H9 (cell line): ENCODE results near the gene TBC1D2. TPM values are rescaled to one million over a fixed set of nuclear protein-coding genes. Genes with fewer than 3 reads are reported as not detected.

ENCODE experiments used
- DNase-seq: peaks from one replicate; pipeline ENCODE4 v3.0.0-alpha.2; 2017
- H2AFZ ChIP-seq: one replicate; pipeline ENCODE4 v1.6.1; 2013; ENCODE audit warnings: mild to moderate bottlenecking, low read length, control low read depth, moderate library complexity
- H2AK5ac ChIP-seq: 2 replicates; pipeline ENCODE4 v1.6.1; 2013; ENCODE audit warnings: low read length, control low read depth, mixed read lengths; ENCODE audit not compliant: insufficient read length
- H2BK120ac ChIP-seq: one replicate; pipeline ENCODE4 v1.6.1; 2013; ENCODE audit warnings: low read depth, mild to moderate bottlenecking, low read length, control low read depth, inconsistent platforms; ENCODE audit not compliant: poor library complexity, severe bottlenecking
- H2BK12ac ChIP-seq: 2 replicates; pipeline ENCODE4 v1.6.1; 2013; ENCODE audit warnings: low read length, control low read depth, mixed read lengths, low read depth; ENCODE audit not compliant: insufficient read length
- H2BK15ac ChIP-seq: 2 replicates; pipeline ENCODE4 v1.6.1; 2013; ENCODE audit warnings: low read depth, low read length, control low read depth
- H2BK20ac ChIP-seq: one replicate; pipeline ENCODE4 v1.6.1; 2013; ENCODE audit warnings: low read depth, mild to moderate bottlenecking, low read length, control low read depth, inconsistent platforms; ENCODE audit not compliant: poor library complexity, severe bottlenecking
- H2BK5ac ChIP-seq: 2 replicates; pipeline ENCODE4 v1.6.1; 2013; ENCODE audit warnings: low read length, control low read depth, mixed read lengths; ENCODE audit not compliant: insufficient read length
- H3K14ac ChIP-seq: 2 replicates; pipeline ENCODE4 v1.6.1; 2013; ENCODE audit warnings: low read length, control low read depth; ENCODE audit not compliant: insufficient read depth
- H3K18ac ChIP-seq: 2 replicates; pipeline ENCODE4 v1.6.1; 2013; ENCODE audit warnings: low read depth, mild to moderate bottlenecking, mixed read lengths, low read length, control low read depth; ENCODE audit not compliant: insufficient read length
- H3K23ac ChIP-seq: 2 replicates; pipeline ENCODE4 v1.6.1; 2013; ENCODE audit warnings: low read length, control low read depth, mixed read lengths, low read depth; ENCODE audit not compliant: insufficient read length
- H3K23me2 ChIP-seq: 2 replicates; pipeline ENCODE4 v1.6.1; 2013; ENCODE audit warnings: low read depth, mild to moderate bottlenecking, mixed read lengths, low read length, control low read depth; ENCODE audit not compliant: insufficient read length, poor library complexity, severe bottlenecking
- H3K27ac ChIP-seq: 2 replicates; pipeline ENCODE4 v1.5.1; 2013; ENCODE audit warnings: low read length, control low read depth, mixed read lengths, low read depth; ENCODE audit not compliant: insufficient read length
- H3K27me3 ChIP-seq: 2 replicates; pipeline ENCODE4 v1.6.1; 2013; ENCODE audit warnings: low read length, control low read depth, inconsistent platforms; ENCODE audit not compliant: insufficient read depth
- H3K4ac ChIP-seq: 2 replicates; pipeline ENCODE4 v1.6.1; 2013; ENCODE audit warnings: low read depth, mild to moderate bottlenecking, control low read depth, inconsistent platforms, low read length, moderate library complexity
- H3K4me1 ChIP-seq: 2 replicates; pipeline ENCODE4 v1.6.1; 2013; ENCODE audit warnings: low read length, control low read depth, inconsistent platforms; ENCODE audit not compliant: insufficient read depth
- H3K4me2 ChIP-seq: 2 replicates; pipeline ENCODE4 v1.6.1; 2013; ENCODE audit warnings: low read length, control low read depth, mixed read lengths; ENCODE audit not compliant: insufficient read length, insufficient read depth
- H3K56ac ChIP-seq: 2 replicates; pipeline ENCODE4 v1.6.1; 2013; ENCODE audit warnings: low read depth, mild to moderate bottlenecking, mixed read lengths, low read length, control low read depth; ENCODE audit not compliant: insufficient read length
- H3K79me1 ChIP-seq: 2 replicates; pipeline ENCODE4 v1.6.1; 2013; ENCODE audit warnings: low read depth, mild to moderate bottlenecking, moderate library complexity, low read length, control low read depth, inconsistent platforms; ENCODE audit not compliant: insufficient read depth, poor library complexity, severe bottlenecking
- H3K79me2 ChIP-seq: 2 replicates; pipeline ENCODE4 v1.6.1; 2013; ENCODE audit warnings: low read length, control low read depth, inconsistent platforms; ENCODE audit not compliant: insufficient read depth
- H3K9ac ChIP-seq: 2 replicates; pipeline ENCODE4 v1.6.1; 2013; ENCODE audit warnings: low read length, control low read depth, mixed read lengths; ENCODE audit not compliant: insufficient read length; ENCODE audit errors: extremely low read depth
- H3K9me3 ChIP-seq: one replicate; pipeline ENCODE4 v1.6.1; 2013; ENCODE audit warnings: low read depth, low read length, inconsistent platforms; ENCODE audit not compliant: control insufficient read depth
- H3T11ph ChIP-seq: one replicate; pipeline ENCODE4 v1.6.1; 2013; ENCODE audit warnings: mild to moderate bottlenecking, low read length, control low read depth, inconsistent platforms
- H4K20me1 ChIP-seq: one replicate; pipeline ENCODE4 v1.6.1; 2013; ENCODE audit not compliant: control insufficient read depth, insufficient read length, insufficient read depth
- H4K5ac ChIP-seq: 2 replicates; pipeline ENCODE4 v1.6.1; 2013; ENCODE audit warnings: low read depth, mild to moderate bottlenecking, mixed read lengths, low read length, control low read depth; ENCODE audit not compliant: insufficient read length
- H4K8ac ChIP-seq: replicated peaks from 2 replicates; pipeline ENCODE4 v1.6.1; 2013; ENCODE audit warnings: low read length, control low read depth, mixed read lengths, low read depth; ENCODE audit not compliant: insufficient read length
- H4K91ac ChIP-seq: 2 replicates; pipeline ENCODE4 v1.6.1; 2013; ENCODE audit warnings: low read depth, mild to moderate bottlenecking, moderate library complexity, mixed read lengths, low read length, control low read depth; ENCODE audit not compliant: insufficient read length
- H3K27ac Mint-ChIP-seq, 3 experiments: 2 replicates in 2 of 3; 3 replicates in 1 of 3; pipeline ENCODE4 v1.8.0; 2020 to 2021; ENCODE audit warnings: mixed read lengths in 3 of 3, mild to moderate bottlenecking in 1 of 3, moderate library complexity in 1 of 3
- H3K27me3 Mint-ChIP-seq: 2 replicates; pipeline ENCODE4 v1.8.0; 2021; ENCODE audit warnings: low read depth, mild to moderate bottlenecking, moderate library complexity, mixed read lengths
- H3K36me3 Mint-ChIP-seq, 3 experiments: 2 replicates in 2 of 3; 3 replicates in 1 of 3; pipeline ENCODE4 v1.8.0; 2020 to 2021; ENCODE audit warnings: low read depth in 3 of 3, mixed read lengths in 3 of 3; ENCODE audit not compliant: insufficient read depth in 1 of 3
- H3K4me1 Mint-ChIP-seq, 2 experiments: 2 replicates each; pipeline ENCODE4 v1.8.0; 2020; ENCODE audit warnings: mixed read lengths in 2 of 2
- H3K4me3 Mint-ChIP-seq, 2 experiments: 2 replicates in 1 of 2; 3 replicates in 1 of 2; pipeline ENCODE4 v1.8.0; 2020 to 2021; ENCODE audit warnings: mild to moderate bottlenecking in 2 of 2, mixed read lengths in 2 of 2, moderate library complexity in 1 of 2
- H3K9me3 Mint-ChIP-seq, 2 experiments: 2 replicates in 1 of 2; 3 replicates in 1 of 2; pipeline ENCODE4 v1.8.0; 2020; ENCODE audit warnings: mild to moderate bottlenecking in 2 of 2, mixed read lengths in 2 of 2, moderate library complexity in 1 of 2
- WGBS: extraction: QIAGEN DNeasy Blood & Tissue Kit; methylation state at CpG from one replicate; pipeline ENCODE4 v1.1.7; 2013; ENCODE audit warnings: missing lambda C conversion rate, low lambda C conversion rate, mixed read lengths; ENCODE audit not compliant: insufficient read length; ENCODE audit errors: extremely low coverage; 5-methylcytosine and 5-hydroxymethylcytosine counted together
- total RNA-seq: library from RNA; stranded (reverse); gene quantifications from 2 replicates; pipeline ENCODE4 v1.2.1, GENCODE V29; 2021
- TF ChIP-seq, protein P1 (sequence below): fragments of 200-600 bp; sonication (generic); conservative IDR thresholded peaks from 3 replicates; pipeline ENCODE4 v1.8.0; 2021; ENCODE audit warnings: antibody characterized with exemption, mild to moderate bottlenecking

TBC1D2 gene
- total RNA-seq, 1 experiment from 2014 or later, result 2.9 TPM

DNA sequence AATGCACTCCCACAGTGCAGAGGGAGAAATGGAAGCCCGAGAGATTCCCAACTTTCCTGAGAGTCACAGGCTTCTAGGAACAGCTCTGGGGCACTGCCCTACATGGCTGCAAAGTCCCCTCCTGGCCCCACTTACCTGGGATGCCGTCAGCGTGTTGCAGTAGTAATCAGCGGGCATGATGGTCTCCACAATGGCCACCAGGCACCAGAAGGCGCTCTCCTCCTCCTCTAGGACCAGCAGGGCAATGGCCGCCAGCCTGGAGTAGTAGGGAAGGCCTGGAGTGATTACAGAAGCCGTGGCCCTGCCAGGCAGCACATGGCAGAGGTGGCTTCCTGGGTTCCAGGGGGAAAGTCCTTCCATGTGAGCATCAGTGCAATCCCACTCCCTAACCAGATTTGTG, 52.3 kb downstream of the TBC1D2 start:
- Histone ChIP-seq H2BK12ac (no peak overlapping the region), H3K4ac (no peak overlapping the region), H4K5ac (no peak overlapping the region), H2AK5ac (no peak overlapping the region), H2BK5ac (no peak overlapping the region), H3K4me2 (no peak overlapping the region), H3K79me1 (no peaks in the 10 kb centered on the region), H3K79me2 (no peaks in the 10 kb centered on the region), H4K20me1 (no peaks in the 10 kb centered on the region), H2BK20ac (no peak overlapping the region), H3K18ac (no peak overlapping the region), H3K23ac (no peak overlapping the region), H4K8ac (no peak overlapping the region), H3K27ac (no peak overlapping the region), H3K27me3 (no peaks in the 10 kb centered on the region), H3K9ac (no peak overlapping the region), H2BK15ac (no peak overlapping the region), H3K56ac (no peak overlapping the region), H3K14ac (no peak overlapping the region), H2BK120ac (no peak overlapping the region), H3K4me1 (peaks cover 8% of the 10 kb centered on the region; the same call in 1 of the 2 replicates), H2AFZ (no peak overlapping the region), H3T11ph (no peak overlapping the region), H3K23me2 (no peaks in the 10 kb centered on the region), H3K9me3 (no peaks in the 10 kb centered on the region), H4K91ac (no peak overlapping the region)
- Mint-ChIP-seq H3K27ac (no peak overlapping the region), H3K9me3 (peaks cover 4% of the 10 kb centered on the region in 2 experiments; a peak in 4 of 5 replicates), H3K4me1 (peaks cover 30% of the 10 kb centered on the region in 2 experiments), H3K27me3 (no peaks in the 10 kb centered on the region), H3K4me3 (no peak overlapping the region), H3K36me3 (peaks cover 6 to 10% (median 6%) of the 10 kb centered on the region in 3 experiments)
- WGBS, result no CpG with 5 or more reads among the region's 7 CpGs
- TF ChIP-seq, protein P1, sequence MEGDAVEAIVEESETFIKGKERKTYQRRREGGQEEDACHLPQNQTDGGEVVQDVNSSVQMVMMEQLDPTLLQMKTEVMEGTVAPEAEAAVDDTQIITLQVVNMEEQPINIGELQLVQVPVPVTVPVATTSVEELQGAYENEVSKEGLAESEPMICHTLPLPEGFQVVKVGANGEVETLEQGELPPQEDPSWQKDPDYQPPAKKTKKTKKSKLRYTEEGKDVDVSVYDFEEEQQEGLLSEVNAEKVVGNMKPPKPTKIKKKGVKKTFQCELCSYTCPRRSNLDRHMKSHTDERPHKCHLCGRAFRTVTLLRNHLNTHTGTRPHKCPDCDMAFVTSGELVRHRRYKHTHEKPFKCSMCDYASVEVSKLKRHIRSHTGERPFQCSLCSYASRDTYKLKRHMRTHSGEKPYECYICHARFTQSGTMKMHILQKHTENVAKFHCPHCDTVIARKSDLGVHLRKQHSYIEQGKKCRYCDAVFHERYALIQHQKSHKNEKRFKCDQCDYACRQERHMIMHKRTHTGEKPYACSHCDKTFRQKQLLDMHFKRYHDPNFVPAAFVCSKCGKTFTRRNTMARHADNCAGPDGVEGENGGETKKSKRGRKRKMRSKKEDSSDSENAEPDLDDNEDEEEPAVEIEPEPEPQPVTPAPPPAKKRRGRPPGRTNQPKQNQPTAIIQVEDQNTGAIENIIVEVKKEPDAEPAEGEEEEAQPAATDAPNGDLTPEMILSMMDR, result no peak
- DNase-seq, result no peak
